ENCODE results near the gene CACYBP. TPM values are rescaled to one million over a fixed set of nuclear protein-coding genes. Genes with fewer than 3 reads are reported as not detected.

Gene CACYBP
- polyA plus RNA-seq, 1 donor (not counting 4 experiments of a cell fraction or from before 2014, with no cell fraction given): 59.3 TPM

DNA sequence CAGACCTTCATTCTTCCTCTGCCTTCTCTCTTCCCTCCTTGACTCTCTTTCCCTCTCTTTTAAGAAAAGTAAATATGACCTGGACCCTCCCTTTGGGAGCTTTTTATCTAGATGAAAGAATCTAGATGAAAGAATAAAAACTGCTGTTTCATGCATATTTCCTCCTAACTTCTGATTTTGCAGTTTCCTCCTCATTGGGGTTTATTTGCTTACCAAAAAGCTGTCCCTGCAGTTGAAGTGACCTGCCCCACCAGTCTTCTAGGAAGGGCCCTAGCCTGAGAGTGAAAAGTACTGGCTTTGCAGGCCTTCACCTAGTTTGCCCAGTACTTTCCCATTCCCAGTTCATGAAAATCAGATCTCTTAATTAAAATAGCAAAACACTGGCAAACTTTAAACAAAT lies 28.3 kb upstream of the CACYBP start:
- TF ChIP-seq, protein P1, sequence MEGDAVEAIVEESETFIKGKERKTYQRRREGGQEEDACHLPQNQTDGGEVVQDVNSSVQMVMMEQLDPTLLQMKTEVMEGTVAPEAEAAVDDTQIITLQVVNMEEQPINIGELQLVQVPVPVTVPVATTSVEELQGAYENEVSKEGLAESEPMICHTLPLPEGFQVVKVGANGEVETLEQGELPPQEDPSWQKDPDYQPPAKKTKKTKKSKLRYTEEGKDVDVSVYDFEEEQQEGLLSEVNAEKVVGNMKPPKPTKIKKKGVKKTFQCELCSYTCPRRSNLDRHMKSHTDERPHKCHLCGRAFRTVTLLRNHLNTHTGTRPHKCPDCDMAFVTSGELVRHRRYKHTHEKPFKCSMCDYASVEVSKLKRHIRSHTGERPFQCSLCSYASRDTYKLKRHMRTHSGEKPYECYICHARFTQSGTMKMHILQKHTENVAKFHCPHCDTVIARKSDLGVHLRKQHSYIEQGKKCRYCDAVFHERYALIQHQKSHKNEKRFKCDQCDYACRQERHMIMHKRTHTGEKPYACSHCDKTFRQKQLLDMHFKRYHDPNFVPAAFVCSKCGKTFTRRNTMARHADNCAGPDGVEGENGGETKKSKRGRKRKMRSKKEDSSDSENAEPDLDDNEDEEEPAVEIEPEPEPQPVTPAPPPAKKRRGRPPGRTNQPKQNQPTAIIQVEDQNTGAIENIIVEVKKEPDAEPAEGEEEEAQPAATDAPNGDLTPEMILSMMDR (optimal IDR thresholded peaks at IDR 0.05 in 1 of 3, IDR thresholded peaks at IDR 0.05 in 1 of 3, conservative IDR thresholded peaks at IDR 0.05 in 1 of 3; ENCODE audit: extremely low read depth in 1 of 3, insufficient read depth in 2 of 3, low read length in 3 of 3): no peak
- TF ChIP-seq EZH2 (IDR thresholded peaks at IDR 0.05; ENCODE audit: low read length): no peak
- H3K27me3 ChIP-seq (ENCODE audit: control insufficient read depth, extremely low read depth, insufficient read depth, low read length): no peaks in the 10 kb centered on the region
- no peak overlapping the region for H2AFZ ChIP-seq (ENCODE audit: control insufficient read depth, low read length)
- no peaks in the 10 kb centered on the region for H4K20me1 ChIP-seq (ENCODE audit: control insufficient read depth, extremely low read depth, insufficient read depth, low read length)
- H3K4me3 ChIP-seq (ENCODE audit: control insufficient read depth in 2 of 3, extremely low read depth in 1 of 3, insufficient read depth in 2 of 3, low read depth in 1 of 3, low read length in 3 of 3): no peak overlapping the region
- dilution Hi-C loops (cut with MboI; ENCODE audit: extremely low pct_ligation_motif_present, low sequenced_read_pairs): no loop called here
- H3K9ac ChIP-seq (ENCODE audit: control insufficient read depth, extremely low read depth, insufficient read depth, low read length): no peak overlapping the region
- no peak overlapping the region for H3K4me2 ChIP-seq (ENCODE audit: control insufficient read depth, extremely low read depth, insufficient read depth, low read depth, low read length)
- H3K27ac ChIP-seq (ENCODE audit: control insufficient read depth, insufficient read depth, low read length): no peak overlapping the region
- no peak for FAIRE-seq
- H3K9me1 ChIP-seq (ENCODE audit: control insufficient read depth, extremely low read depth, insufficient read depth, low read length): no peaks in the 10 kb centered on the region
- no peaks in the 10 kb centered on the region for H3K36me3 ChIP-seq (ENCODE audit: control insufficient read depth in 2 of 2, extremely low read depth in 1 of 2, insufficient read depth in 2 of 2, low read length in 2 of 2)
- H3K79me2 ChIP-seq (ENCODE audit: control insufficient read depth, insufficient read depth, low read length): no peaks in the 10 kb centered on the region
- peaks cover 13% of the 10 kb centered on the region for H3K4me1 ChIP-seq (ENCODE audit: control insufficient read depth, extremely low read depth, insufficient read depth, low read length)
- DNase-seq (ENCODE audit: low read depth, low spot score): no peak
- no peaks in the 10 kb centered on the region for H3K9me3 ChIP-seq (ENCODE audit: control insufficient read depth, low read depth, low read length)

DNA sequence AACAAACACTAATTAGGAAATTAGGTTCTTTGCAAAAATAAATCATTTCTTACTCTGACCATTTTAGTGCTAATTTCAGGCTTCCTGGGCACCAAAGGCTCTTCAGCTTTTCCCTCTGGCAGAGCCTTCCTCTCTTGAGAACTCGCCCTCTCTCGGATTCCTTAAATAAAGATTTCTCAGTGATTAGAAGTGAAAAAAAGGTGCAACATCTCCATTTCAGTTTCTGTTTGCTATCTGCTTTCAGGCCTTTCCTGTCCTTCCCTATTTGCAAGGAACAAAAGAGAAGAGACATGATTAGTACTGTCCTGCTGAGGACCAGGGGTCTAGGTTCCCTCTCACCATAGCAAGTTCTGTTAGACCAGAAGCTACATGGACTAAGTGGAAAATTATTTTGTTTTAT lies 27.8 kb upstream of the CACYBP start:
- DNase-seq (ENCODE audit: low read depth, low spot score): no peak

More for the DNA sequence above, 27.8 kb upstream of the CACYBP start:
- dilution Hi-C loops (cut with MboI; ENCODE audit: extremely low pct_ligation_motif_present, low sequenced_read_pairs): no loop called here
- Histone ChIP-seq H3K9me1 (ENCODE audit: control insufficient read depth, extremely low read depth, insufficient read depth, low read length) (no peaks in the 10 kb centered on the region), H3K27ac (ENCODE audit: control insufficient read depth, insufficient read depth, low read length) (no peak overlapping the region), H3K4me2 (ENCODE audit: control insufficient read depth, extremely low read depth, insufficient read depth, low read depth, low read length) (no peak overlapping the region), H3K79me2 (ENCODE audit: control insufficient read depth, insufficient read depth, low read length) (no peaks in the 10 kb centered on the region), H4K20me1 (ENCODE audit: control insufficient read depth, extremely low read depth, insufficient read depth, low read length) (no peaks in the 10 kb centered on the region), H3K36me3 (ENCODE audit: control insufficient read depth in 2 of 2, extremely low read depth in 1 of 2, insufficient read depth in 2 of 2, low read length in 2 of 2) (no peaks in the 10 kb centered on the region), H3K27me3 (ENCODE audit: control insufficient read depth, extremely low read depth, insufficient read depth, low read length) (no peaks in the 10 kb centered on the region), H3K9ac (ENCODE audit: control insufficient read depth, extremely low read depth, insufficient read depth, low read length) (no peak overlapping the region), H3K9me3 (ENCODE audit: control insufficient read depth, low read depth, low read length) (no peaks in the 10 kb centered on the region), H3K4me3 (ENCODE audit: control insufficient read depth in 2 of 3, extremely low read depth in 1 of 3, insufficient read depth in 2 of 3, low read depth in 1 of 3, low read length in 3 of 3) (no peak overlapping the region), H2AFZ (ENCODE audit: control insufficient read depth, low read length) (no peak overlapping the region), H3K4me1 (ENCODE audit: control insufficient read depth, extremely low read depth, insufficient read depth, low read length) (peaks cover 16% of the 10 kb centered on the region)
- TF ChIP-seq, protein P1 (optimal IDR thresholded peaks at IDR 0.05 in 1 of 3, IDR thresholded peaks at IDR 0.05 in 1 of 3, conservative IDR thresholded peaks at IDR 0.05 in 1 of 3; ENCODE audit: extremely low read depth in 1 of 3, insufficient read depth in 2 of 3, low read length in 3 of 3): no peak
- TF ChIP-seq EZH2 (IDR thresholded peaks at IDR 0.05; ENCODE audit: low read length): no peak
- FAIRE-seq: no peak
